SK-N-MC (cell line): Measurements from ENCODE around the gene FAM50B.

Source experiments
- EZH2 ChIP-seq: fragments of 200-600 bp; sonication (generic); IDR thresholded peaks from one replicate; pipeline ENCODE4 v1.6.1; 2017; ENCODE audit warnings: antibody characterized with exemption
- FOXP2 ChIP-seq: optimal IDR thresholded peaks from 2 replicates; pipeline ENCODE3; 2011; ENCODE audit warnings: mild to moderate bottlenecking, moderate library complexity; ENCODE audit not compliant: insufficient read depth; ENCODE audit errors: extremely low read length, control extremely low read depth
- POLR2AphosphoS5 ChIP-seq: IDR thresholded peaks from 2 replicates; pipeline ENCODE4 v1.6.1; 2012; ENCODE audit warnings: mild to moderate bottlenecking, low read depth, low read length, borderline replicate concordance

- TF ChIP-seq EZH2 (no peak), POLR2AphosphoS5 (no peak), FOXP2 (no peak)
These were observed 38.0 kb upstream of the FAM50B start for GRCh38 chr6:3811191-3811590.
